Lower leg skin (tissue), 4 donors: ENCODE results near the gene TUT7. TPM values are rescaled to one million over a fixed set of nuclear protein-coding genes. Genes with fewer than 3 reads are reported as not detected.

Source experiments
- DNase-seq, 2 donors: peaks; one replicate each; pipeline ENCODE4 v3.0.0-alpha.2; 2019; ENCODE audit warnings: low spot score in 2 of 2
- H3K4me3 ChIP-seq: fragments of 200-600 bp; sonication (generic); 2 replicates; pipeline ENCODE4 v1.5.1; 2017; ENCODE audit warnings: mild to moderate bottlenecking, low read depth; ENCODE audit not compliant: poor library complexity, severe bottlenecking
- POLR2A ChIP-seq, 2 donors: fragments of 450-650 bp; IDR thresholded peaks; one replicate each; pipeline ENCODE4 v1.6.1; 2016 to 2017; ENCODE audit warnings: antibody characterized with exemption in 2 of 2, mild to moderate bottlenecking in 1 of 2, moderate library complexity in 1 of 2
- WGBS, 2 donors: methylation state at CpG; one replicate each; pipeline ENCODE4 v1.1.5; 2018; 5-methylcytosine and 5-hydroxymethylcytosine counted together
- intact Hi-C: fragments of 100-400 bp; cut with DNase I; formaldehyde crosslinking; loops from one replicate; pipeline ENCODE4 v1.15.0; 2023; ENCODE audit warnings: low total_unique reads
- total RNA-seq, 4 donors: library from RNA; depleted of rRNA; stranded (reverse); fragments of >200 nt; gene quantifications; one replicate each; pipeline ENCODE4 v1.1.0, GENCODE V29; 2016
- TF ChIP-seq, protein P1 (sequence below), 3 donors: fragments of 450-650 bp; IDR thresholded peaks; one replicate each; pipeline ENCODE4 v1.5.1; 2016; ENCODE audit warnings: antibody characterized with exemption in 3 of 3, mild to moderate bottlenecking in 3 of 3, moderate library complexity in 2 of 3

Gene TUT7
- total RNA-seq, 4 donors from 2014 or later = 75.9 to 132 (median 89.5) TPM

DNA sequence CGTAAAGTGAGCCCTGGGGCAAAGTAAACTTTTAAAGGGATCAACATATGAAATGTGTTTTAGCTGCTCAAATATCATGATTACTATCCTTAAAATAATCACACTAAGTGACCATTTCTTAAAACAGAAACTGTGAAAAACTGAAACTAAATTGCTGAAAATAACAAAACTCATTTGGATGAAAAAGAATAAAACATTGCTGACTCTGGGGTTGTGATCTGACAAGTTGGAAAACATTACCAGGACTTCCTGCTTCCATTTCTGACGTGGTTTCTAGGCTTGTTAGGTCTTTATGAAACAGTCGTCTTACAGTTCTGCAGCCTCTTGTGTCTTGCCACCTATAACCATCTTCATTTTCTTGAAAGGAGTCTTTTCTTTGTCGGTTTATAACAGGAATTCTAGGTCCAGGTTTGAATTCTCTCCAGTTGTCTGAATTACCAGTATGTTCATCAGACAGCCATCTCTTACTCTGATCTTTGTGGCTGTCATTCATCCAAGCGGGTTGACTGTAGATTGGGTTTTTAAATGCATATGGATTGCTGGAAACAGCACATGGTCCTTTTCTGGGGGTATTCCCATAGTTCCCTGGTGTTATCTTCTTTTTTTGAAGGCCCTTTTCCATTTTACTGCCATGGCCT lies 1.7 kb downstream of the TUT7 start:
- intact Hi-C loops = no loop called here
- WGBS, 2 donors = 27 to 32% methylated on average over 5 of the region's 5 CpGs
- DNase-seq = no peak
- TF ChIP-seq, protein P1, sequence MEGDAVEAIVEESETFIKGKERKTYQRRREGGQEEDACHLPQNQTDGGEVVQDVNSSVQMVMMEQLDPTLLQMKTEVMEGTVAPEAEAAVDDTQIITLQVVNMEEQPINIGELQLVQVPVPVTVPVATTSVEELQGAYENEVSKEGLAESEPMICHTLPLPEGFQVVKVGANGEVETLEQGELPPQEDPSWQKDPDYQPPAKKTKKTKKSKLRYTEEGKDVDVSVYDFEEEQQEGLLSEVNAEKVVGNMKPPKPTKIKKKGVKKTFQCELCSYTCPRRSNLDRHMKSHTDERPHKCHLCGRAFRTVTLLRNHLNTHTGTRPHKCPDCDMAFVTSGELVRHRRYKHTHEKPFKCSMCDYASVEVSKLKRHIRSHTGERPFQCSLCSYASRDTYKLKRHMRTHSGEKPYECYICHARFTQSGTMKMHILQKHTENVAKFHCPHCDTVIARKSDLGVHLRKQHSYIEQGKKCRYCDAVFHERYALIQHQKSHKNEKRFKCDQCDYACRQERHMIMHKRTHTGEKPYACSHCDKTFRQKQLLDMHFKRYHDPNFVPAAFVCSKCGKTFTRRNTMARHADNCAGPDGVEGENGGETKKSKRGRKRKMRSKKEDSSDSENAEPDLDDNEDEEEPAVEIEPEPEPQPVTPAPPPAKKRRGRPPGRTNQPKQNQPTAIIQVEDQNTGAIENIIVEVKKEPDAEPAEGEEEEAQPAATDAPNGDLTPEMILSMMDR (IDR thresholded peaks at IDR 0.05) = no peak
- no peak for TF ChIP-seq POLR2A (IDR thresholded peaks at IDR 0.05)
- H3K4me3 ChIP-seq = no peak overlapping the region

DNA sequence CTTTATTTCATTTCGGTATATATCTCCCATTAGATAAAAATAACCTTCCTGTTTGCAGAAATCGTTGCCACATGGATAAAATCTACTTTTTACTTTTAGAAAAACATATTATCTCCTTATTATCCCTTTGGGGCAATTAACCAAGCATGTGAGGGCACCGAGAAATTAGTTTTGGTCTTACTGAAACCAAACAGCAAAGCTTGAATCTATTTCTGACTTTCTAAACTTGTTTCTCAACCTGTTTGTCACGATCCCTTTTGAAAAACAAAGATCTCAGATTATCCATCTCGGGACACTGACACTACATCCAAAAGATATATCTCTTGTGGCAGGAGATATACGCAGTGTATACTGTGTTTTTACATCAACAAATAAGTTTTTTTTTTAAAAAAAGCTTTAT lies 2.3 kb downstream of the TUT7 start:
- DNase-seq = no peak
- TF ChIP-seq, protein P1 (IDR thresholded peaks at IDR 0.05) = no peak
- TF ChIP-seq POLR2A (IDR thresholded peaks at IDR 0.05) = no peak
- 28 to 30% methylated on average over 6 of the region's 6 CpGs for WGBS, 2 donors
- H3K4me3 ChIP-seq = no peak overlapping the region
- intact Hi-C loops = no loop called here

DNA sequence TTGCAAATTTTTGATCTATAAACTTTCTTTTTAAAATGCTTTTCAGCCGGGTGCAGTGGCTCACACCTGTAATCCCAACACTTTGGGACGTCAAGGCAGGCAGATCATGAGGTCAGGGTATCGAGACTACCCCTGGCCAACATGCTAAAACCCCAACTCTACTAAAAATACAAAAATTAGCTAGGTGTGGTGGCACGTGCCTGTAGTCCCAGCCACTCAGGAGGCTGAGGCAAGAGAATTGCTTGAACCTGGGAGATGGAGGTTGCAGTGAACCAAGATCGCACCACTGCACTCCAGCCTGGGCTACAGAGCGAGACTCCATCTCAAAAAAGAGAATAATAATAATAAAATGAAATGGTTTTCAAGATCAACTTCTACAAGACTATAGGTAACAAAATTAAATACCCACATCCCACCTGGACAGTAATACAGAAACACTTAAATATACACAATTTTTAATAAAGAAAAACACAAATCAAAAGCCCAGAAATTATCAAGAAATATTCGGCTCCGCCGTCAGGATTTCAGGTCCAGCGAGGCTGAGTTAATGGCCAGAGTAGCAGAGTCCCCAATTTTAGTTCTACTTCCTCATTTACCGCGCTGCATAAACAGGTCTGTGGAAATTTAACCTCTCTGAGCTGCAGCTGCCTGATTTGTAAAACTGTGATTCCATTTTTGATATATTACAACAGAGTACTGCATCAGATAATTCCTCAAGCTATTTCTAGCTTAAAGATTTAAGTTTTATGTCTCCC lies 4.0 kb downstream of the TUT7 start:
- intact Hi-C loops = no loop called here
- no peak for DNase-seq
- WGBS, 2 donors = 82 to 86% methylated on average over 12 of the region's 12 CpGs
- TF ChIP-seq POLR2A (IDR thresholded peaks at IDR 0.05) = no peak
- TF ChIP-seq, protein P1 (IDR thresholded peaks at IDR 0.05) = no peak
- no peak overlapping the region for H3K4me3 ChIP-seq

DNA sequence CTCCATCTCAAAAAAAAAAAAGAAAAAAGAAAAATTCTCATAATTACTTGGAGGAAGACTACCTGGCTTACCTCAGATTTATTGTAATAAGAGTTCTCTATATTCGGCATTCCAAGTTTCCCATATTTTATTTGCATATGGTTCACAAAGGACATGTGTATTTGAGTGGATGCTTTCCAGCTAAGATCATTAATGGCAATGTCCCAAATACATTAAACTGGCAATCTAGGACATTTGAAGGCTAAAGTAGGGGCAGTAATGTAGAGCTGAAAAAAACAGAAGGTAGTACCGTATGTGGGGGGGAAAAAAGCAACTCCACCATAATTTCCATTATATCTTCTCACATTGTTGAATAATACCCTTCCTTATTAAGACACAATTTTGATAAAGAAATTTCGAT lies 4.9 kb downstream of the TUT7 start:
- 55 to 60% methylated on average over 3 of the region's 3 CpGs for WGBS, 2 donors
- no peak for DNase-seq
- TF ChIP-seq POLR2A (IDR thresholded peaks at IDR 0.05) = no peak
- TF ChIP-seq, protein P1 (IDR thresholded peaks at IDR 0.05) = no peak
- intact Hi-C loops = no loop called here
- no peak overlapping the region for H3K4me3 ChIP-seq

DNA sequence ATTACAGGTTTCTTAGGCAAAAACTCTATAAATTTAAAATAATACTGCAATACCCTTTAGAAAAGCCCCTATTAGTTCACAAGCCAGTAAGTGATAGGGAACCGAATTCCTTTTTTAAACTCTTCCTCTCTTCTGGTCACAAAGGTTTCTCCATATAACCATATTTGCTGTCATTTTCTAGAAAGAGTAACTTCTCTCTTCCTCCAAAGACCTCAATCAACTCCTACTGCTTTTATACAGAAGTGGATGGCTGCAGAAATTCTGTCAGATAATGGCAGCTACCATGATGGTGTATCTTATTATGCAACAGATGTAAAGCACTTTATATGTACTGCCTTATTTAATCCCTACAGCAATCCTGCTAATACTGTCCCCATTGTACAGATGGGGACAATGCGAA lies 6.2 kb downstream of the TUT7 start:
- H3K4me3 ChIP-seq = no peak overlapping the region
- TF ChIP-seq, protein P1 (IDR thresholded peaks at IDR 0.05) = no peak
- no peak for TF ChIP-seq POLR2A (IDR thresholded peaks at IDR 0.05)
- intact Hi-C loops = no loop called here
- WGBS, 2 donors = 70 to 96% methylated on average over 2 of the region's 2 CpGs
- no peak for DNase-seq
